IMR-90 (cell line): ENCODE results near the gene MAN1A2. TPM values are rescaled to one million over a fixed set of nuclear protein-coding genes. Genes with fewer than 3 reads are reported as not detected.

Experiments
- ATAC-seq: fragments of 200-7000 bp; cut with Tn5 transposase; 2 replicates; pipeline ENCODE4 v1.9.1; 2020; ENCODE audit warnings: low read depth, mild to moderate bottlenecking, moderate library complexity
- BruUV-seq: library from RNA; stranded (reverse); fragments of 400-500 nt; replicated peaks from 2 replicates; lab custom pipeline; 2021; lab: Mats Ljungman, UMichigan
- CTCF ChIA-PET: fragments of 300-600 bp; formaldehyde crosslinking; extraction: SDS; loops from one replicate; lab custom pipeline; 2021; ENCODE audit warnings: antibody characterized with exemption; lab: Yijun Ruan, JAX
- POLR2A ChIA-PET: fragments of 300-600 bp; sonication (Branson Sonifier 250); formaldehyde crosslinking; loops from one replicate; lab custom pipeline; 2022; ENCODE audit warnings: antibody characterized with exemption; ENCODE audit not compliant: unreplicated experiment; lab: Charles Lee
- DNase-seq: peaks from one replicate; pipeline ENCODE4 v3.0.0; 2013
- H2AFZ ChIP-seq: replicated peaks from 2 replicates; pipeline ENCODE3; 2013; ENCODE audit warnings: low read length, mild to moderate bottlenecking; ENCODE audit not compliant: poor library complexity
- H2AK5ac ChIP-seq: 2 replicates; pipeline ENCODE4 v1.6.1; 2013; ENCODE audit warnings: low read depth, low read length, inconsistent platforms
- H2AK9ac ChIP-seq: replicated peaks from 2 replicates; pipeline ENCODE3; 2013; ENCODE audit warnings: mild to moderate bottlenecking, low read depth, low read length, moderate library complexity; ENCODE audit not compliant: poor library complexity
- H2BK120ac ChIP-seq: 2 replicates; pipeline ENCODE4 v1.6.1; 2013; ENCODE audit warnings: low read depth, low read length, inconsistent platforms
- H2BK15ac ChIP-seq: 3 replicates; pipeline ENCODE4 v1.6.1; 2013; ENCODE audit warnings: low read depth, low read length, inconsistent platforms
- H2BK20ac ChIP-seq: 2 replicates; pipeline ENCODE4 v1.6.1; 2013; ENCODE audit warnings: low read depth, mild to moderate bottlenecking, inconsistent platforms, low read length, moderate library complexity
- H2BK5ac ChIP-seq: 2 replicates; pipeline ENCODE4 v1.6.1; 2013; ENCODE audit warnings: mild to moderate bottlenecking, low read depth, low read length, inconsistent platforms; ENCODE audit not compliant: poor library complexity, severe bottlenecking
- H3K14ac ChIP-seq: replicated peaks from 2 replicates; pipeline ENCODE4 v1.6.1; 2013; ENCODE audit warnings: low read depth, low read length, inconsistent platforms
- H3K18ac ChIP-seq: 2 replicates; pipeline ENCODE4 v1.6.1; 2013; ENCODE audit warnings: low read depth, low read length, control low read depth
- H3K23ac ChIP-seq: 2 replicates; pipeline ENCODE4 v1.6.1; 2013; ENCODE audit warnings: low read depth, low read length, inconsistent platforms
- H3K27ac ChIP-seq: 2 replicates; pipeline ENCODE4 v1.5.1; 2013; ENCODE audit warnings: mild to moderate bottlenecking, control low read depth, low read length; ENCODE audit not compliant: insufficient read depth
- H3K27me3 ChIP-seq: 2 replicates; pipeline ENCODE4 v1.6.1; 2013; ENCODE audit warnings: low read length; ENCODE audit not compliant: control insufficient read depth, insufficient read depth
- H3K36me3 ChIP-seq: 2 replicates; pipeline ENCODE4 v1.6.1; 2013; ENCODE audit warnings: low read length, mixed read lengths; ENCODE audit not compliant: control insufficient read depth, insufficient read depth
- H3K4ac ChIP-seq: 2 replicates; pipeline ENCODE4 v1.6.1; 2013; ENCODE audit warnings: low read depth, low read length, inconsistent platforms
- H3K4me1 ChIP-seq: 2 replicates; pipeline ENCODE4 v1.6.1; 2013; ENCODE audit warnings: low read length, mixed read lengths; ENCODE audit not compliant: control insufficient read depth, insufficient read depth
- H3K4me2 ChIP-seq: 2 replicates; pipeline ENCODE4 v1.6.1; 2013; ENCODE audit warnings: low read depth, mild to moderate bottlenecking, control low read depth, low read length, moderate library complexity
- H3K4me3 ChIP-seq: 2 replicates; pipeline ENCODE4 v1.5.1; 2013; ENCODE audit warnings: low read depth, mild to moderate bottlenecking, control low read depth, low read length, moderate library complexity; ENCODE audit not compliant: insufficient read depth
- H3K56ac ChIP-seq: 2 replicates; pipeline ENCODE4 v1.6.1; 2013; ENCODE audit warnings: low read length, inconsistent platforms; ENCODE audit not compliant: insufficient read depth; ENCODE audit errors: extremely low read depth
- H3K79me1 ChIP-seq, 2 experiments: 2 replicates each; pipeline ENCODE4 v1.6.1; 2013; ENCODE audit warnings: low read length in 2 of 2, inconsistent platforms in 1 of 2, low read depth in 1 of 2
- H3K9ac ChIP-seq: 2 replicates; pipeline ENCODE4 v1.6.1; 2013; ENCODE audit warnings: low read depth, low read length, control low read depth
- H3K9me1 ChIP-seq: 2 replicates; pipeline ENCODE4 v1.6.1; 2013; ENCODE audit warnings: low read length, inconsistent platforms; ENCODE audit not compliant: insufficient read depth
- H3K9me3 ChIP-seq: 2 replicates; pipeline ENCODE4 v1.6.1; 2013; ENCODE audit warnings: low read length; ENCODE audit not compliant: control insufficient read depth, insufficient read depth
- H4K20me1 ChIP-seq: 2 replicates; pipeline ENCODE4 v1.6.1; 2013; ENCODE audit warnings: low read length, inconsistent platforms; ENCODE audit not compliant: insufficient read depth
- H4K5ac ChIP-seq: 2 replicates; pipeline ENCODE4 v1.6.1; 2013; ENCODE audit warnings: mild to moderate bottlenecking, low read depth, low read length, control low read depth
- H4K8ac ChIP-seq, 2 experiments: 2 replicates each; pipeline ENCODE4 v1.6.1; 2013; ENCODE audit warnings: low read depth in 2 of 2, low read length in 2 of 2, control low read depth in 1 of 2, inconsistent platforms in 1 of 2
- H4K91ac ChIP-seq: 2 replicates; pipeline ENCODE4 v1.6.1; 2013; ENCODE audit warnings: low read depth, low read length, inconsistent platforms; ENCODE audit not compliant: insufficient read depth
- BHLHE40 ChIP-seq: fragments of 150-350 bp; IDR thresholded peaks from 2 replicates; pipeline ENCODE4 v1.6.1; 2016; ENCODE audit warnings: mild to moderate bottlenecking, low read depth, low read length
- CEBPB ChIP-seq: IDR thresholded peaks from 2 replicates; pipeline ENCODE4 v1.6.1; 2012; ENCODE audit warnings: low read depth, low read length, improper control_type of control experiment
- CHD1 ChIP-seq: IDR thresholded peaks from 2 replicates; pipeline ENCODE4 v1.6.1; 2012; ENCODE audit warnings: low read depth, low read length, improper control_type of control experiment
- CTCF ChIP-seq: conservative IDR thresholded peaks from 2 replicates; pipeline ENCODE4 v1.5.1; 2012; ENCODE audit warnings: mild to moderate bottlenecking, low read depth, low read length, improper control_type of control experiment
- ELK1 ChIP-seq: fragments of 150-350 bp; IDR thresholded peaks from 2 replicates; pipeline ENCODE4 v1.6.1; 2016; ENCODE audit warnings: low read depth, mild to moderate bottlenecking, low read length, moderate library complexity, borderline replicate concordance
- FOS ChIP-seq: fragments of 150-350 bp; IDR thresholded peaks from 2 replicates; pipeline ENCODE4 v1.6.1; 2016; ENCODE audit warnings: low read depth, low read length
- MAFK ChIP-seq: IDR thresholded peaks from 2 replicates; pipeline ENCODE4 v1.6.1; 2012; ENCODE audit warnings: low read depth, low read length, improper control_type of control experiment
- MXI1 ChIP-seq: IDR thresholded peaks from 2 replicates; pipeline ENCODE4 v1.6.1; 2012; ENCODE audit warnings: low read depth, mild to moderate bottlenecking, low read length, moderate library complexity, borderline replicate concordance
- NFE2L2 ChIP-seq: fragments of 150-350 bp; IDR thresholded peaks from 2 replicates; pipeline ENCODE4 v1.6.1; 2016; ENCODE audit warnings: low read depth, mild to moderate bottlenecking, low read length
- POLR2A ChIP-seq: IDR thresholded peaks from 2 replicates; pipeline ENCODE4 v1.6.1; 2012; ENCODE audit warnings: mild to moderate bottlenecking, low read depth, low read length
- RAD21 ChIP-seq: IDR thresholded peaks from 2 replicates; pipeline ENCODE4 v1.6.1; 2012; ENCODE audit warnings: low read length, improper control_type of control experiment
- RCOR1 ChIP-seq: IDR thresholded peaks from 2 replicates; pipeline ENCODE4 v1.6.1; 2012; ENCODE audit warnings: mild to moderate bottlenecking, low read length, improper control_type of control experiment; ENCODE audit not compliant: insufficient replicate concordance
- RFX5 ChIP-seq: IDR thresholded peaks from 2 replicates; pipeline ENCODE4 v1.8.0; 2012; ENCODE audit warnings: low read depth, mild to moderate bottlenecking, low read length, moderate library complexity
- SMC3 ChIP-seq: fragments of 150-350 bp; IDR thresholded peaks from 2 replicates; pipeline ENCODE4 v1.6.1; 2016; ENCODE audit warnings: low read depth, mild to moderate bottlenecking, antibody characterized with exemption, low read length, moderate library complexity
- USF2 ChIP-seq: fragments of 150-350 bp; IDR thresholded peaks from 2 replicates; pipeline ENCODE4 v1.6.1; 2017; ENCODE audit warnings: mild to moderate bottlenecking, antibody characterized with exemption, low read length, low read depth
- dilution Hi-C: fragments of 300-500 bp; cut with HindIII; formaldehyde crosslinking; loops from one replicate; pipeline ENCODE4 v1.14.3; 2018; ENCODE audit warnings: low sequenced_read_pairs; ENCODE audit not compliant: unreplicated experiment
- in situ Hi-C: fragments of 300-500 bp; cut with MboI; formaldehyde crosslinking; loops from 3 replicates; pipeline ENCODE4 v1.14.3; 2019; ENCODE audit warnings: low sequenced_read_pairs, inconsistent platforms, mixed read lengths
- intact Hi-C: fragments of 100-400 bp; cut with micrococcal nuclease; formaldehyde crosslinking; loops from 2 replicates; pipeline ENCODE4 v1.10.0; 2022
- polyA plus RNA-seq, 3 experiments: library from polyadenylated mRNA; depleted of rRNA; stranded (reverse); fragments of >200 nt; gene quantifications; 2 replicates each; pipeline ENCODE4 v1.2.3, GENCODE V29; 2012; ENCODE audit warnings: low replicate concordance in 1 of 3
- total RNA-seq: library from RNA; depleted of rRNA; stranded (reverse); fragments of >200 nt; gene quantifications from 2 replicates; pipeline ENCODE4 v1.2.3, GENCODE V29; 2012

The MAN1A2 gene
- total and polyA plus RNA-seq, 2 of the 4 experiments (the other 2 are of a cell fraction), result 12.4 to 29.4 TPM

GRCh38 chr1:117556341-117556740 lies 189.1 kb downstream of the MAN1A2 start:
- H3K4me1 ChIP-seq, result no peaks in the 10 kb centered on the region
- no peak overlapping the region for H3K4ac ChIP-seq
- DNase-seq (no peak), ATAC-seq (no peak)
- no peak overlapping the region for H2AFZ ChIP-seq
- H3K18ac ChIP-seq, result no peak overlapping the region
- intact Hi-C loops, result no loop called here
- H2BK20ac ChIP-seq, result no peak overlapping the region
- H4K8ac ChIP-seq, result no peak overlapping the region
- no peak overlapping the region for H3K27ac ChIP-seq
- dilution Hi-C loops, result no loop called here
- H2BK120ac ChIP-seq, result no peak overlapping the region
- CTCF ChIA-PET, result no interaction called here
- no peaks in the 10 kb centered on the region for H3K9me1 ChIP-seq
- H3K14ac ChIP-seq, result no peak overlapping the region
- BruUV-seq, result no TSS peak
- no peak overlapping the region for H3K4me2 ChIP-seq
- no peak overlapping the region for H3K56ac ChIP-seq
- TF ChIP-seq CHD1 (no peak), USF2 (no peak), CTCF (no peak), CEBPB (no peak), MXI1 (no peak), RCOR1 (no peak), POLR2A (no peak), MAFK (no peak), RFX5 (no peak), NFE2L2 (no peak), BHLHE40 (no peak), ELK1 (no peak), FOS (no peak), SMC3 (no peak), RAD21 (no peak)
- POLR2A ChIA-PET, result no interaction called here
- H3K27me3 ChIP-seq, result peaks cover 11% of the 10 kb centered on the region
- H2AK5ac ChIP-seq, result no peak overlapping the region
- no peaks in the 10 kb centered on the region for H3K79me1 ChIP-seq
- no peaks in the 10 kb centered on the region for H4K20me1 ChIP-seq
- no peak overlapping the region for H2AK9ac ChIP-seq
- in situ Hi-C loops, result no loop called here
- no peak overlapping the region for H3K9ac ChIP-seq
- H3K36me3 ChIP-seq, result no peaks in the 10 kb centered on the region
- no peak overlapping the region for H2BK15ac ChIP-seq
- peaks cover 2% of the 10 kb centered on the region for H3K9me3 ChIP-seq
- no peak overlapping the region for H2BK5ac ChIP-seq
- no peak overlapping the region for H4K91ac ChIP-seq
- H3K4me3 ChIP-seq, result no peak overlapping the region
- H3K23ac ChIP-seq, result no peak overlapping the region
- H4K5ac ChIP-seq, result no peak overlapping the region
